ENCODE results near the gene EFCAB7. TPM values are rescaled to one million over a fixed set of nuclear protein-coding genes. Genes with fewer than 3 reads are reported as not detected.
A peak's percentile ranks its signal among the peaks of the same experiment; 100 is the strongest.
"Not testable (repeated sequence)": the region's sequence is repeated elsewhere in the genome, so short reads cannot be mapped to it uniquely, and the experiment has no call there.

Gene EFCAB7
- total RNA-seq, 1 donor from 2014 or later: 6.4 TPM

DNA sequence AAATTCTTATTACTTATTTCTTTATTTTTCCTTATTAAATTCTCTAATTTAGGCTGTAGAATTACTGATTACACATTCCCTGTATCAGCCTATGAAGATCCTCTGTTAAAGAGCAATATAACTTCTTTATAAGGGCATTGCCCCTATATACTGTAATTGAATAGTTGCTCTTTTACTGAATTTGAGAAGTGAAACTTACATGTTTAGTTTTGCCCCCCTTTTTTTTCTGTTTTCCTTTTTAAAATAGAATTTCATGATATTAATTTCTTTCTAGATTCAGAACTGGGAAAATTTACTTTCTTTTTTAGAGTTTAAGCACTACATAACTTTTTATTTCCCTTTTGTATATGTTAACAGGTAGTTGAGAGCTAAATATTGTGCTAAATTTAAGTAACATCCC, 40.4 kb downstream of the EFCAB7 start:
- intact Hi-C loops (cut with micrococcal nuclease): no loop called here

GRCh38 chr1:63569068-63569467, 45.7 kb downstream of the EFCAB7 start:
- Mint-ChIP-seq H3K4me3 (no peak overlapping the region), H3K36me3 (ENCODE audit: low read depth) (peaks cover 6% of the 10 kb centered on the region), H3K9me3 (no peaks in the 10 kb centered on the region), H3K4me1 (ENCODE audit: low read depth) (no peaks in the 10 kb centered on the region), H3K27ac (no peak overlapping the region), H3K27me3 (ENCODE audit: insufficient read depth) (no peaks in the 10 kb centered on the region)
- DNase-seq (ENCODE audit: low spot score): no peak
- intact Hi-C loops (cut with micrococcal nuclease): no loop called here

More for the DNA sequence above, 40.4 kb downstream of the EFCAB7 start:
- DNase-seq (ENCODE audit: low spot score): no peak
- no peaks in the 10 kb centered on the region for H3K4me1 Mint-ChIP-seq (ENCODE audit: low read depth)
- no peaks in the 10 kb centered on the region for H3K27me3 Mint-ChIP-seq (ENCODE audit: insufficient read depth)
- H3K4me3 Mint-ChIP-seq: no peak overlapping the region
- no peaks in the 10 kb centered on the region for H3K9me3 Mint-ChIP-seq
- H3K36me3 Mint-ChIP-seq (ENCODE audit: low read depth): peaks cover 7% of the 10 kb centered on the region
- no peak overlapping the region for H3K27ac Mint-ChIP-seq

DNA sequence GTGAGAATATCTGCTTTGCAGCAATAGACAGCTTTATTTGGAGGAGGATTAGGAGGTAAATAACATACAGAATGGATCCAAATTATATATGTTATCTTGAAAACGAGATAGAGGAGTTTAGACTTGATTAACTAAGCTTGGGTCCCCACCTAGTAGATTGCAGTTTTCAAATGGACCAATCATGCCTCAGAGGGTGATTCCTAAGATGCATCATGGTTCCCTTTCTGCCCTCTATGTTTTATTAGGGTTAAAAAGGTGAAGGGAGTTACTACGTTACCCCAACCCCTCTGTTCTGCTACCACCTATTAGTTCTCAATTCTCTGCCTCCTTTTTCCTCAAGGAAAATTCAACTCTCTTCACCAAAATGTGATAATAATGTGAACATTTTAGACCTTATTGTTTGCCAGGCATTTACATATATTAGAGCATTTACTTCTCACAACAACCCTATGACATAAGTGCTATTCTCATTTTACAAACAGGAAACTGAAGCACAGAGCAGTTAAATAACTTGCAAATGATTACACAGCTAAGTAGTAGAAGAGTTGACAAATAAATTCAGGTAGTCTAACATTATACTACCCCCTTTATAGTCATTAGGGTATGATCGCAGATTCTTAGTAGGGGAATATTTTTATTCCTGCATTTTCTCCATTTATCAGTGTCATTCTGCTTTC, 46.5 kb downstream of the EFCAB7 start:
- no peaks in the 10 kb centered on the region for H3K9me3 Mint-ChIP-seq
- H3K27ac Mint-ChIP-seq: no peak overlapping the region
- no peaks in the 10 kb centered on the region for H3K27me3 Mint-ChIP-seq (ENCODE audit: insufficient read depth)
- no peak overlapping the region for H3K4me3 Mint-ChIP-seq
- intact Hi-C loops (cut with micrococcal nuclease): no loop called here
- peaks cover 6% of the 10 kb centered on the region for H3K36me3 Mint-ChIP-seq (ENCODE audit: low read depth)
- no peak for DNase-seq (ENCODE audit: low spot score)
- no peaks in the 10 kb centered on the region for H3K4me1 Mint-ChIP-seq (ENCODE audit: low read depth)

DNA sequence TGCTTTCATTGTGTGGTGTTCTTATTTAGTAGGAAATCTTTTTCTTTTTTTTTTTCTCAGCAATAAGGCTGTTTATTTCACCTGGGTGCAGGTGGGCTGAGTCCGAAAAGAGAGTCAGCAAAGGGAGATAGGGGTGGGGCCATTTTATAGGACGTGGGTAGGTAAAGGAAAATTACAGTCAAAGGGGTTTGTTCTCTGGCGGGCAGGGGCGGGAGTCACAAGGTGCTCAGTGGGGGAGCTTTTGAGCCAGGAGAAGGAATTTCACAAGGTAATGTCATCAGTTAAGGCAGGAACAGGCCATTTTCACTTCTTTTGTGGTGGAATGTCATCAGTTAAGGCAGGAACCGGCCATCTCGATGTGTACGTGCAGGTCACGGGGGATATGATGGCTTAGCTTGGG, 49.4 kb downstream of the EFCAB7 start:
- not testable (repeated sequence) for H3K4me3 Mint-ChIP-seq

DNA sequence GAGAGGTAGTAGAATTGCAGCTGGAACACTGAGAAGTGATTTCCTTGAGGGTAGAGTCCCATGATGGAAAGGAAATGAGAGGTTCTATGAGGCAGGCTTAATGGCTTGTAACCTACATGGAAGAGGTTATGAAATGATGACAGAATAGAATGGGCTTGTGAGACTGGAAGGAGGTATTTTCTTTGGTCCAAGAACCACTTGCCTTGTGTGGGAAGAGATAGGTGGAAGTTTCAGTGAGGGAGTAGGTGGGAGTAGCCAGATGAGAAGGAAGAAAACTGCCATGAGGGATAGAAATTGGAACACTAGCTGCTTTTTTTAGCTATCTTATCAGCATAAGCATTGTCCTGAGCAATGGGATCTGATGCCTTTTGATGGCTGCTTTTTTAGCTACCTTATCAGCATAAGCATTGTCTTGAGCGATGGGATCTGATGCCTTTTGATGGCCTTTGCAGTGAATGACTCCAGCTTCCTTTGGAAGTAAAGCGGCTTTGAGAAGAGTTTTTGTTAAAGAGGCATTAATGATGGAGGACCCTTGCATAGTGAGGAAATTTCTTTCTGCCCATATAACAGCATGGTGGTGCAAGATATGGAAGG, 51.0 kb downstream of the EFCAB7 start:
- H3K4me3 Mint-ChIP-seq; DNase-seq (ENCODE audit: low spot score); H3K4me1 Mint-ChIP-seq (ENCODE audit: low read depth); H3K36me3 Mint-ChIP-seq (ENCODE audit: low read depth); intact Hi-C loops (cut with micrococcal nuclease); H3K9me3 Mint-ChIP-seq; H3K27ac Mint-ChIP-seq; H3K27me3 Mint-ChIP-seq (ENCODE audit: insufficient read depth): not testable (repeated sequence)

More for the DNA sequence above, 49.4 kb downstream of the EFCAB7 start:
- H3K36me3 Mint-ChIP-seq (ENCODE audit: low read depth); DNase-seq (ENCODE audit: low spot score); H3K27me3 Mint-ChIP-seq (ENCODE audit: insufficient read depth); H3K9me3 Mint-ChIP-seq; H3K4me1 Mint-ChIP-seq (ENCODE audit: low read depth); intact Hi-C loops (cut with micrococcal nuclease); H3K27ac Mint-ChIP-seq: not testable (repeated sequence)

DNA sequence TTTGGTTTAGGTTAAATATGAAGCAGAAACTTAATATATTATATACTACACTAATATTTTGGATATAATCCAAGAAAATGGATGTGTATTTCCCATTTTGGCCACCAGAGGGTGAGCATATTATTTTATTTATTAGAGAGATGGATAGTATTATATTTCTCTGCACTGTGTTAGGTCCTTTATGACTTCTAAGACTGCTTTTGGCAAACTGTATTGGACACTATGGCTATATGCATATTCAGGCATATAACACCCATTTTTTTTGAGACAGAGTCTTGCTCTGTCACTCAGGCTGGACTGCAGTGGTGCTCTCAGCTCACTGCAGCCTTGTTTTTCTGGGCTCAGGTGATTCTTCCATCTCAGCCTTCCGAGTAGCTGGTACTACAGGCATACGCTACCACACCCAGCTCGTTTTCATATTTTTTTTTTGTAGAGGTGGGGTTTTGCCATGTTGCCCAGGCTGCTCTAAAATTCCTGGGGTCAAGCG, 52.1 kb downstream of the EFCAB7 start:
- Mint-ChIP-seq H3K27ac (no peak overlapping the region), H3K4me3 (no peak overlapping the region), H3K4me1 (ENCODE audit: low read depth) (no peaks in the 10 kb centered on the region), H3K9me3 (peaks cover 2% of the 10 kb centered on the region), H3K27me3 (ENCODE audit: insufficient read depth) (no peaks in the 10 kb centered on the region), H3K36me3 (ENCODE audit: low read depth) (peaks cover 2% of the 10 kb centered on the region)
- no peak for DNase-seq (ENCODE audit: low spot score)
- intact Hi-C loops (cut with micrococcal nuclease): loop anchor here (1.0 kb wide), 2 partner anchors 18 to 671 kb away; partner anchors contain the start of gene PGM1

- DNase-seq (ENCODE audit: low spot score); H3K4me3 Mint-ChIP-seq; H3K27ac Mint-ChIP-seq; H3K27me3 Mint-ChIP-seq (ENCODE audit: insufficient read depth); intact Hi-C loops (cut with micrococcal nuclease); H3K9me3 Mint-ChIP-seq: not testable (repeated sequence)
- peaks cover 11% of the 10 kb centered on the region for H3K4me1 Mint-ChIP-seq (ENCODE audit: low read depth)
- peaks cover 19% of the 10 kb centered on the region for H3K36me3 Mint-ChIP-seq (ENCODE audit: low read depth)
These were observed 63.0 kb downstream of the EFCAB7 start for GRCh38 chr1:63586326-63586725.

GRCh38 chr1:63590166-63590560, 66.8 kb downstream of the EFCAB7 start:
- Mint-ChIP-seq H3K9me3 (no peaks in the 10 kb centered on the region), H3K4me3 (no peak overlapping the region), H3K36me3 (ENCODE audit: low read depth) (peaks cover 9% of the 10 kb centered on the region), H3K27ac (no peak overlapping the region), H3K27me3 (ENCODE audit: insufficient read depth) (no peaks in the 10 kb centered on the region), H3K4me1 (ENCODE audit: low read depth) (peaks cover 31% of the 10 kb centered on the region)
- intact Hi-C loops (cut with micrococcal nuclease): loop anchor here (5.0 to 10.0 kb wide), 4 partner anchors 185 to 1477 kb away; partner anchors contain the start of genes ATG4C, JAK1 and ROR1
- DNase-seq (ENCODE audit: low spot score): no peak

- peaks cover 7% of the 10 kb centered on the region for H3K36me3 Mint-ChIP-seq (ENCODE audit: low read depth)
- intact Hi-C loops (cut with micrococcal nuclease): loop anchor here (1.0 to 10.0 kb wide), 7 partner anchors 17 to 1475 kb away; partner anchors contain the start of genes ALG6, ATG4C, JAK1 and ROR1
- H3K9me3 Mint-ChIP-seq: no peaks in the 10 kb centered on the region
- H3K4me1 Mint-ChIP-seq (ENCODE audit: low read depth): peaks cover 47% of the 10 kb centered on the region
- DNase-seq (ENCODE audit: low spot score): no peak
- H3K4me3 Mint-ChIP-seq: peak overlapping the region; percentile 95
- H3K27ac Mint-ChIP-seq: peak overlapping the region; percentile 98
- no peaks in the 10 kb centered on the region for H3K27me3 Mint-ChIP-seq (ENCODE audit: insufficient read depth)
These were observed 69.4 kb downstream of the EFCAB7 start for GRCh38 chr1:63592536-63593302.

- H3K36me3 Mint-ChIP-seq (ENCODE audit: low read depth): peaks cover 7% of the 10 kb centered on the region
- H3K9me3 Mint-ChIP-seq: no peaks in the 10 kb centered on the region
- peak within 1 kb of the TSS; percentile 95 for H3K4me3 Mint-ChIP-seq
- H3K4me1 Mint-ChIP-seq (ENCODE audit: low read depth): peaks cover 44% of the 10 kb centered on the region
- H3K27ac Mint-ChIP-seq: peak within 1 kb of the TSS; percentile 98
- H3K27me3 Mint-ChIP-seq (ENCODE audit: insufficient read depth): no peaks in the 10 kb centered on the region
- peak; percentile 68 for DNase-seq (ENCODE audit: low spot score)
- intact Hi-C loops (cut with micrococcal nuclease): loop anchor here (1.0 to 10.0 kb wide), 7 partner anchors 18 to 1474 kb away; partner anchors contain the start of genes ALG6, ATG4C, JAK1 and ROR1
These were observed 70.1 kb downstream of the EFCAB7 start, which contains the start of gene PGM1 for GRCh38 chr1:63593303-63593885. TSS of gene PGM1 (plus strand) at chr1:63593411. CDS start at chr1:63593489, 78 bp downstream.

- Mint-ChIP-seq H3K36me3 (ENCODE audit: low read depth) (peaks cover 5% of the 10 kb centered on the region), H3K4me1 (ENCODE audit: low read depth) (peaks cover 40% of the 10 kb centered on the region), H3K4me3 (peak overlapping the region; percentile 95), H3K27ac (peak overlapping the region; percentile 98), H3K27me3 (ENCODE audit: insufficient read depth) (no peaks in the 10 kb centered on the region), H3K9me3 (no peaks in the 10 kb centered on the region)
- peak; percentile 72 for DNase-seq (ENCODE audit: low spot score)
- intact Hi-C loops (cut with micrococcal nuclease): loop anchor here (1.0 to 10.0 kb wide), 8 partner anchors 19 to 1473 kb away; partner anchors contain the start of genes ALG6, ATG4C, EFCAB7 and ITGB3BP
These were observed 70.7 kb downstream of the EFCAB7 start for GRCh38 chr1:63593886-63594605.

DNA sequence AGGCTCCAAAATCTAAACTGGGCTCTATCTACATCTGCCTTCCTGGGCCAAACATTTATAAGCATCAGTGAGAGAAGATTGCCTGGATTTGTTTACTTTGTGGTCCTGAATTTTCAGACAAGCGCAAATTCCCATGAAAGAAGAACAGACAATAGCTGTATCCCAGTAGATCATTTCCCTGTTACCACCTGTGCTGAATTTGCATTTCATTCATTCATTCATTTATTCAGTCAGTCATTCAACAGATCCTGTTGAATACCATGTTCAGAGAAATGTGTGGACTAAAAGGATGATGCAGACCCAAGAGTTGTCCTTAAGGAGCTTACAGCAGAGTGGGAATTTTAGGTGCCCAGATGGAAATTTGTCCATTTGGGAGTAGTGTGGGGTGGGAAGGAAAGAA, 72.1 kb downstream of the EFCAB7 start:
- no peak overlapping the region for H3K27ac Mint-ChIP-seq
- H3K9me3 Mint-ChIP-seq: no peaks in the 10 kb centered on the region
- H3K36me3 Mint-ChIP-seq (ENCODE audit: low read depth): peaks cover 5% of the 10 kb centered on the region
- intact Hi-C loops (cut with micrococcal nuclease): loop anchor here (10.0 kb wide), 2 partner anchors 179 to 1369 kb away; partner anchors contain the start of genes JAK1 and ROR1
- no peaks in the 10 kb centered on the region for H3K27me3 Mint-ChIP-seq (ENCODE audit: insufficient read depth)
- DNase-seq (ENCODE audit: low spot score): no peak
- peak overlapping the region; percentile 54 for H3K4me3 Mint-ChIP-seq
- H3K4me1 Mint-ChIP-seq (ENCODE audit: low read depth): peaks cover 40% of the 10 kb centered on the region
